Upper lobe of right lung (tissue), 1 donor: Measurements from ENCODE around the gene SPI1. TPM values are rescaled to one million over a fixed set of nuclear protein-coding genes. Genes with fewer than 3 reads are reported as not detected.

Experiments used
- ATAC-seq: fragments of 200-7000 bp; cut with Tn5 transposase; one replicate; pipeline ENCODE4 v1.9.1; 2020; ENCODE audit warnings: mild to moderate bottlenecking, moderate library complexity
- DNase-seq: peaks from one replicate; pipeline ENCODE4 v3.0.0-alpha.2; 2020
- H3K27ac ChIP-seq: fragments of 200-600 bp; one replicate; pipeline ENCODE4 v1.8.0; 2022
- H3K27me3 ChIP-seq: fragments of 200-600 bp; one replicate; pipeline ENCODE4 v1.8.0; 2022; ENCODE audit warnings: mild to moderate bottlenecking
- H3K36me3 ChIP-seq: fragments of 200-600 bp; one replicate; pipeline ENCODE4 v1.8.0; 2022
- H3K4me1 ChIP-seq: fragments of 200-600 bp; one replicate; pipeline ENCODE4 v1.8.0; 2022
- H3K4me3 ChIP-seq: fragments of 200-600 bp; one replicate; pipeline ENCODE4 v1.8.0; 2022; ENCODE audit warnings: mild to moderate bottlenecking
- H3K9me3 ChIP-seq: fragments of 200-600 bp; one replicate; pipeline ENCODE4 v1.8.0; 2022
- intact Hi-C: fragments of 100-400 bp; cut with DNase I; formaldehyde crosslinking; loops from one replicate; pipeline ENCODE4 v1.11.0; 2022
- long read RNA-seq: library from polyadenylated mRNA; unstranded; transcript quantifications from one replicate; pipeline ENCODE4 v2.0.0, GENCODE V29; 2021
- total RNA-seq: library from RNA; stranded (reverse); fragmentation: NEBNext Ultra II Directional; extraction: Animal tissue kit (Norgen Biotek cat#: 25700); gene quantifications from one replicate; pipeline ENCODE4 v1.2.1, GENCODE V29; 2021
- TF ChIP-seq, protein P1 (sequence below): fragments of 200-600 bp; IDR thresholded peaks from one replicate; pipeline ENCODE4 v1.8.0; 2022; ENCODE audit warnings: antibody characterized with exemption
- donor health status: DM: no; HTN: yes; CAD: no; lungs with severe emphysema.

SPI1 gene
- 168 TPM for total RNA-seq
- long read RNA-seq, transcript SPI1-202 (5 exons, 1,403 nt), result major isoform, 55 of 95 reads
- long read RNA-seq, transcript SPI1-201 (5 exons, 1,168 nt), result minor isoform, 18 of 95 reads
- long read RNA-seq, partial matches to known transcripts, result 10 of 95 reads
- long read RNA-seq, other reads (novel, unspliced or antisense), result 11 of 95 reads

GRCh38 chr11:47378010-47378835, at the start of gene SPI1:
SPI1 (minus strand) TSS chr11:47378547; CDS start chr11:47378353, 194 bp downstream.
- intact Hi-C loops, result no loop called here
- peak within 1 kb of the TSS; percentile 53 for H3K4me3 ChIP-seq
- TF ChIP-seq, protein P1, sequence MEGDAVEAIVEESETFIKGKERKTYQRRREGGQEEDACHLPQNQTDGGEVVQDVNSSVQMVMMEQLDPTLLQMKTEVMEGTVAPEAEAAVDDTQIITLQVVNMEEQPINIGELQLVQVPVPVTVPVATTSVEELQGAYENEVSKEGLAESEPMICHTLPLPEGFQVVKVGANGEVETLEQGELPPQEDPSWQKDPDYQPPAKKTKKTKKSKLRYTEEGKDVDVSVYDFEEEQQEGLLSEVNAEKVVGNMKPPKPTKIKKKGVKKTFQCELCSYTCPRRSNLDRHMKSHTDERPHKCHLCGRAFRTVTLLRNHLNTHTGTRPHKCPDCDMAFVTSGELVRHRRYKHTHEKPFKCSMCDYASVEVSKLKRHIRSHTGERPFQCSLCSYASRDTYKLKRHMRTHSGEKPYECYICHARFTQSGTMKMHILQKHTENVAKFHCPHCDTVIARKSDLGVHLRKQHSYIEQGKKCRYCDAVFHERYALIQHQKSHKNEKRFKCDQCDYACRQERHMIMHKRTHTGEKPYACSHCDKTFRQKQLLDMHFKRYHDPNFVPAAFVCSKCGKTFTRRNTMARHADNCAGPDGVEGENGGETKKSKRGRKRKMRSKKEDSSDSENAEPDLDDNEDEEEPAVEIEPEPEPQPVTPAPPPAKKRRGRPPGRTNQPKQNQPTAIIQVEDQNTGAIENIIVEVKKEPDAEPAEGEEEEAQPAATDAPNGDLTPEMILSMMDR, result no peak

DNA sequence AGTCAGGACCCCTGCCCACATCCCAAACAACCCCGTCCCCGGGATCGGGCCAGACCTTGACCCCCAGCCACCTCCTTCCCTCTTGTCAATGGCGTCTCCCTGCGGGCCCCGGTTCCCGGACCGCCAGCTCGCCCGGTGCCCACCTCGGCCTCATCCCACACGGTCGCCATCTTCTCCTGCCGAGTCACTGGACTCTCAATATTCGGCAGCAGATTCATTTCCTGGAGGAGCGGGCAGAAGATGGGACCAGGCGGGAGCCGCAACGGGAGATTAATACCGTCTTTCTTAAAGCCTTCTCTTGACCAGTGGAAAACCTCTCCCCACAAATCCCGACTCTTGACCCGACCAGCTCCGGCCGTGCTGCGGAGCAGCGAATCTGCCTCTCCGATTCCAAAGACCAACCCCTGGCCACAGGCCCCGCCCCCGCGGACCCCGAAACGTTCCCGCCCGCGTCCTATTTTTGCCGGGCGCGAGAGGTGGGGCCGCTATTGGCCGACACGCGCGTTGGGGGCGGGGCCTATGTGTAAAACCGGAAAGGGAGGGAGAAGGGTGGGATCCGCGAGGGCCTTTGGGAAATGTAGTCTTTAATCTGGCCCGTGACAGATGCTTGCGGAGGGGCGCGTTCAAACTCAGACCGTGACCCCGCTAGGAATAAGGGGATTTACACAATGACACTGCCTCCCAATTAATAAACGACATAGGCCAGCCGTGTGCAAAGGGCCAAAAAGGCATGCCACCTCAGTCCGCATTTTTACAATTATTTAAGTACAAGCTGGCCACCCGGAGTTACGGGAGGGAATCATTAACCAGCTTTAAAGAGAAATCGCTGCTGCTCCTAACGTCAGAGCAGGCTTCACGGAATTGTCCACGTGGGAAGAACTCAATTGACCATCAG, 48.0 kb upstream of the SPI1 start, which contains the start of gene PSMC3:
PSMC3 (minus strand) TSS at position 378 of the 895 bp plus-strand sequence; CDS start at position 218, 160 bp downstream.
- Histone ChIP-seq H3K36me3 (peaks cover 36% of the 10 kb centered on the region), H3K4me1 (peaks cover 12% of the 10 kb centered on the region), H3K27me3 (no peaks in the 10 kb centered on the region), H3K4me3 (peak within 1 kb of the TSS; percentile 98), H3K27ac (peak within 1 kb of the TSS; percentile 96), H3K9me3 (no peaks in the 10 kb centered on the region)
- intact Hi-C loops, result no loop called here
- peak; percentile 99 for DNase-seq
- peak; percentile 99 for ATAC-seq
- TF ChIP-seq, protein P1, result no peak

More at GRCh38 chr11:47378010-47378835, at the start of gene SPI1:
- H3K9me3 ChIP-seq, result no peaks in the 10 kb centered on the region
- ATAC-seq (peak; percentile 70), DNase-seq (peak; percentile 86)
- H3K27me3 ChIP-seq, result no peaks in the 10 kb centered on the region
- H3K4me1 ChIP-seq, result peaks cover 11% of the 10 kb centered on the region
- H3K27ac ChIP-seq, result peak within 1 kb of the TSS; percentile 84
- no peaks in the 10 kb centered on the region for H3K36me3 ChIP-seq

DNA sequence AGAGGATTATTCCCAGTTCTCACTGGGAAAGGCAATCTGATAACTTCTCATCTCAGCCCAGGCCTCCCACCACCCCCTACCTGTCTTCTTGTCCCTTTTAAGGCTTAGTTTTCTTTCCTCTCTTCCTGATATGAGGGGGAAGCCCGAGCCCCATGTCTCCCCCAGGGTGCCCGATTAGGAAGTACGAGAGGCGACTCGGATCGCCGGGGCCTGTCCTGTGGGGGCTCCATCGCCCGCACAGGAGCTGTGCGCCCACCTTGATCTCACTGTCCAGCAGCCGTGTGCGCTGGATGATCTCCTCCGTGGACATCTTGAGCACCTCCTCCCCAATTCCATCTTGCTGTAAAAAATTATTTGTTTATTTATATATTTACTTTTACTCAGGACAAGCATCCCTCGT, 47.3 kb upstream of the SPI1 start:
- DNase-seq (no peak), ATAC-seq (no peak)
- peaks cover 43% of the 10 kb centered on the region for H3K36me3 ChIP-seq
- peak overlapping the region; percentile 98 for H3K4me3 ChIP-seq
- H3K27ac ChIP-seq, result peak overlapping the region; percentile 96
- no peaks in the 10 kb centered on the region for H3K9me3 ChIP-seq
- H3K4me1 ChIP-seq, result peaks cover 12% of the 10 kb centered on the region
- H3K27me3 ChIP-seq, result no peaks in the 10 kb centered on the region
- intact Hi-C loops, result no loop called here
- TF ChIP-seq, protein P1, result no peak

GRCh38 chr11:47418454-47419259, 40.3 kb upstream of the SPI1 start:
- H3K27ac ChIP-seq, result no peak overlapping the region
- H3K4me1 ChIP-seq, result peaks cover 29% of the 10 kb centered on the region
- DNase-seq, result no peak
- no peak for ATAC-seq
- intact Hi-C loops, result no loop called here
- TF ChIP-seq, protein P1, result no peak
- no peaks in the 10 kb centered on the region for H3K27me3 ChIP-seq
- H3K9me3 ChIP-seq, result no peaks in the 10 kb centered on the region
- H3K36me3 ChIP-seq, result peaks cover 87% of the 10 kb centered on the region
- H3K4me3 ChIP-seq, result no peak overlapping the region

GRCh38 chr11:47417712-47418111, 39.4 kb upstream of the SPI1 start:
- no peak for DNase-seq
- H3K9me3 ChIP-seq, result no peaks in the 10 kb centered on the region
- ATAC-seq, result no peak
- H3K27me3 ChIP-seq, result no peaks in the 10 kb centered on the region
- H3K4me3 ChIP-seq, result no peak overlapping the region
- TF ChIP-seq, protein P1, result no peak
- H3K4me1 ChIP-seq, result peaks cover 29% of the 10 kb centered on the region
- intact Hi-C loops, result no loop called here
- H3K27ac ChIP-seq, result peak overlapping the region; percentile 24
- H3K36me3 ChIP-seq, result peaks cover 84% of the 10 kb centered on the region
